Left ventricle myocardium superior (tissue), 1 donor: ENCODE measurements around the gene HS6ST3. TPM values are rescaled to one million over a fixed set of nuclear protein-coding genes. Genes with fewer than 3 reads are reported as not detected.

Source experiments
- ATAC-seq: fragments of 200-7000 bp; cut with Tn5 transposase; one replicate; pipeline ENCODE4 v1.9.1; 2020; ENCODE audit warnings: mild to moderate bottlenecking, moderate library complexity
- DNase-seq: peaks from one replicate; pipeline ENCODE4 v3.0.0-alpha.2; 2020
- intact Hi-C: fragments of 100-400 bp; cut with micrococcal nuclease; formaldehyde crosslinking; loops from one replicate; pipeline ENCODE4 v1.11.0; 2022
- total RNA-seq: library from RNA; stranded (reverse); fragmentation: NEBNext Ultra II Directional; extraction: Animal tissue kit (Norgen Biotek cat#: 25700); gene quantifications from one replicate; pipeline ENCODE4 v1.2.1, GENCODE V29; 2021
- donor health status: DM: no; HTN: yes; CAD: no; lungs with severe emphysema.

HS6ST3 gene
- total RNA-seq, 1 donor from 2014 or later, result 2.0 TPM

DNA sequence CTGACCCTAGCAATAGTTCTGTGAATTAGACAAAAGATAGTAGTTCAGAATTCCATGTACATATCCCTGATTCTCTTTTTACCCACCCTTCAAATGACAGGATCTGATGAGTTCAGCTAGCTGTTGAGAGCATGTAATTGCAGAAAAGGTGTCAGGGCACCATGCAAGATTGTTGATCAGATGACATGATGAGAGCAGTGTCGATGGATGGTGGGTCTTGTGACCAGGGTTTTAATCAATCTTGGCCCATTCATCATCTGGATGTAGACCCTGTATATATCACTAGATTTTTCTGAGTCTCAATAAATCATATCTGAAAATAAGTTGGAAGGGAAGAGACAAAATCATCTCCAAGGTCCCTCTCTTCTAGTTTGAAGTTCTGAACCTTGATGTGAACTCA, 525.3 kb downstream of the HS6ST3 start:
- ATAC-seq, result no peak
- intact Hi-C loops, result no loop called here
- no peak for DNase-seq

DNA sequence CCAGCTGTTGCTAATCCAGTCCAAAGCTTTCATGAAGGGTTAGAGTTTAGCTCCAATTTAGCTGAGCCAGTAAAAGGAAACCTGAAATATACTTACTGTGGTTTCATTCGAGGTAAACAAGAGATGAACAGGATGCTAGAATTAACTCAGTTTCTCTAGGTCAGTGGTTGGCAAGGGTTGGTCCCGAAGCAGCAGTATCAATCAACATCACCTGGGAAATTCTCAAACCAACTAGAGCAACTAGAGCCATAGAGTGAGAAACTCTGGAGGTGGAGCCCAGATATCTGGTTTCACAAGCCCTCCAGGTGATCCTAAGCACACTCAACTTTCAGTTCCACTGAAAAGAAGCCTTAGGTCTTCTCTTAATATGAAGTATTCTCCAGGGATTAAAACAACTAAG, 527.6 kb downstream of the HS6ST3 start:
- DNase-seq (no peak), ATAC-seq (no peak)
- intact Hi-C loops, result no loop called here

DNA sequence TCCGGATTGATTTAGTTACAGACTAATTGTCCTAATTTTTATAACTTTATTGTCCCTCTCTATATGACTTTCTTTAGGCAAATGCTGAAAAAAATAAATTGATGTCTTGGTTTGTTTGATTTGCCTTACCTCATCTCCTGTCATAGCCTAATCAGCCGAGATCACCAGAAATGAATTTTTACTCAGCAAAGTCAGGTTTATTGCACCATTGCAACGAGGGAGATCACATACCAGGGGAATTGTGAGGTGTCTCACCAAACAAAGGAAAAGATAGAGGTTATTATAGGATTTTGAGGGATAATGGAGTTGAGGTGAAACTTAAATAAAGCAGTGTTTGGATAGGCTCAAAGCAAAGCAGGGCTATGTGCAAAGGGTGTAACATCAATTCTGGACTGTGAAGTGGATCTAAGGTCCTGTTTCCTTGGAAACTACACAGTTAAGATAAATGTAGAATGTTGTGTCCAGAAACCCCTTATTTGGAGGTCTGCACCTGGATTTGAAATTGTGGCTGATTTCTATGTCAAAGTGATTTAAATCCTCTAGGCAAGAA, 531.8 kb downstream of the HS6ST3 start:
- intact Hi-C loops, result no loop called here
- ATAC-seq, result no peak

DNA sequence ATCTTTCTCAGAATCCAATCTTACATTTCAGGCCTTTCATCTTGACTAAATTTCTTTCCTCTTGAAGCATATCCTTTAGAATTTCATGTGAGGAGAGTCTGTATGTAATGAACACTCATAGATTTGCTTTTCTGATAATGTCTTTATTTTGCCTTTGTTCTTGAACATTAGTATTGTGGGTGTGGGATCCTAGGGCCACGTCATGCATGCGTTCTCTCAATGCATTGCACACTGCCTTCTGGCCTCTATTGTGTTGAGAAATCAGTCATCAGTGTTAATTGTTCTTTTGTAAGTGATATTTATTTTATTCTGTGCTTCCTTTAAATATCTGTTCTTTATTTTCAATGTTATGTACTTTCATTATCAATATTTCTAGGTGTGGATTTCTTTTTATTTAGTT, 539.4 kb downstream of the HS6ST3 start:
- ATAC-seq, result no peak
- intact Hi-C loops, result no loop called here

More for the DNA sequence above, 531.8 kb downstream of the HS6ST3 start:
- DNase-seq, result no peak

DNA sequence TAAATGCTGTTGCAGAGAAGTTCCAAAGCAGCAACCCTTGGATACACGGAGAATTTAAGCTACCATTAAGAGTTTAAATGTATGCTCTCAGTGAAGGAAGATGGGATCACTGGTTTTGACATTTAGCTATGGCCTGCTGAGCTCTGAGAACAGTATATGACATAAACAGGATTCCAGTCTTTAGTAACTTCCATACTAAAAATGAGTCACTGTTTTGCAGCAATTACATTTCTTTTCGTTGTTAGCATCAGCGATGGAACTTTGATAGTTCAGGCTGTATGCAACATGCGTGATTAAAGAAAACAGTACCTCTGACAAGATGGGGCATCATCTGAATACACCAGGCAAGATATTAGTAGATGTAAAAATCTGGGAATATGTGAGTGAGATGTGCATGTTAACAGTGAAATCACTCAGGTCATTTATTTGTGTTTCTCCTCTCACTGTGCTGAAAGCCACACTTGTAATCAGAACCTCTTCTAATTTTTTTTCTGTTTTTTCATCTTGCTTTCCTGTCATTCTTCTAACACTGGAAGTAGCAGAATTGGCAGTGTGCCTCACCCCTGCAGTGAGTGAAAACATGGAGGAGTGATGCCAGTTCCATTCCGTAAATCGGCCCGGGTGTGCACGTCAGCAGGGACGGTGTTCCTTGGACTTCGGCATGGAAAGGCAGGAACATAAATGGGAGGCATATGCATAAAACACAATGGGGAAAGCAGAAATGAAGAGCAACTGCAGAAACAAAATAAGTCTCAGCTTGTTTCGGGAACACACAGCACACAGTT, 542.8 kb downstream of the HS6ST3 start:
- DNase-seq (no peak), ATAC-seq (no peak)
- intact Hi-C loops, result no loop called here

More for the DNA sequence above, 539.4 kb downstream of the HS6ST3 start:
- no peak for DNase-seq

DNA sequence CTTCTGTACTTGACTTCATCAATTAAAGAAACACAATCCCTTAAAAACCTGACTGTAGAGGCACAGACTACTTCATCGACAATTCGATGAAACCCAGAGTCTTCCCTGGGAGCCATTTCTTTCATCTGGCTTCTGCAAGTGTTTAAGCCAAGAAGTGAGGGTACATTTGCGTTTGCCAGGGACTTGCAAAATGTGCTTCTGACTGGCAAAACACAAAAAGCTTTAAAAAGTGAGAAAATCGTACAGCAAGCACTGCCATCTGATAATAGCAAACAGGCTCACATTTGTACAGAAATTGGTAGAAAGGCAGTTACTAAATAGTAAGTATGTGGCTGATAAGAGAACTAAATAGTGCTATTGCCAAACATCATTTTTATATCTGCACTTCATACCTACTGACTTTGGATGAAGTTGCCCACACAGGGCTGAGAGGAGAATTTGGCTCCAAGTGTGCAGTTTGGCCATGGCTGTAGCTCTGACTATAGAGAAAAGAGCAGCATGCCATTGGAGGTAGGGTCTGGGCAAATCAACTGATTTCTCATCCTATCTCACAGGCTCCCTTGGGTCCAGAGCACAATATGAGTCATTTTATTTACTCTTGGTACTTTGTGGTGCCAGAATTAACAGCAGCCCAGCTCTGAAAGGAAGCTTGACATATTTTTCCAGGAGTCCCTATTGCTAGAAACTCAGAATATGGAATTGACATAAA, 546.2 kb downstream of the HS6ST3 start:
- intact Hi-C loops, result no loop called here
- ATAC-seq (no peak), DNase-seq (no peak)

DNA sequence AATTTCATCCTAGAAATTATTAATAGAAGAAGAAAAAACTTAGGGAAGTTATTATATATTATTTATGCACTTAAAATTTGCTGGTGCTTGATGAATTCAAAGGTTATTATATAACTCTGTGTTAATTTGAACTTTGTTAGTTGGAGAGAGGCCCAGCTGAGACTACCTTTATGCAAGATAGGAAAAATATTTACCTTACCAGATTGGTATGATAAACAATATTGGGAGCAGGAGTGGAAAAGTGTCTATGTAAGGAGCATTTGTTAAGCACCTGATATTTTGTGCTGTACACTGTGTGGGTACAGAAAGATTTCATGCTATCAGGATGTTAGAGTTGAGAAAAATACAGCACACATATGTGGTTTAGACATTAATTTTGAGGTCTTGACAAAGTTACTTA, 547.1 kb downstream of the HS6ST3 start:
- intact Hi-C loops, result no loop called here
- DNase-seq (no peak), ATAC-seq (no peak)

DNA sequence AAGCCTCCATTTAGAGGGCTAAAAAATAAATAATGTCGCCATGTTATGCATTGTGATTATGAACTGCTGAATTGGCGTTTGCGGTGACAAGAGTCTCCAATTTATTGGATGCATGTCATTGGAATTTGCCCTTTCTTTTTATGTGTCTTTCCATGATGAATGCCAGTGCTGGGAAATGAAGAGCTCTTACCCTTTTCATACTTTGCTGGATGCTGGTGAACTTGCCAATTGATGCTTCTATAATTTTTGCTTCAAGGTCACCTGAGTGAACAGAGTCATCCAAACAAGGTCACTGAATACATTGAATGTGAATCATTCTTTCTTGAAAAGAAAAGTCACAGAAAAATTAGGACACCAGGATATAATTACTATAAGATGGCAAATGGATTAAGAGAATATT, 556.2 kb downstream of the HS6ST3 start:
- no peak for ATAC-seq

DNA sequence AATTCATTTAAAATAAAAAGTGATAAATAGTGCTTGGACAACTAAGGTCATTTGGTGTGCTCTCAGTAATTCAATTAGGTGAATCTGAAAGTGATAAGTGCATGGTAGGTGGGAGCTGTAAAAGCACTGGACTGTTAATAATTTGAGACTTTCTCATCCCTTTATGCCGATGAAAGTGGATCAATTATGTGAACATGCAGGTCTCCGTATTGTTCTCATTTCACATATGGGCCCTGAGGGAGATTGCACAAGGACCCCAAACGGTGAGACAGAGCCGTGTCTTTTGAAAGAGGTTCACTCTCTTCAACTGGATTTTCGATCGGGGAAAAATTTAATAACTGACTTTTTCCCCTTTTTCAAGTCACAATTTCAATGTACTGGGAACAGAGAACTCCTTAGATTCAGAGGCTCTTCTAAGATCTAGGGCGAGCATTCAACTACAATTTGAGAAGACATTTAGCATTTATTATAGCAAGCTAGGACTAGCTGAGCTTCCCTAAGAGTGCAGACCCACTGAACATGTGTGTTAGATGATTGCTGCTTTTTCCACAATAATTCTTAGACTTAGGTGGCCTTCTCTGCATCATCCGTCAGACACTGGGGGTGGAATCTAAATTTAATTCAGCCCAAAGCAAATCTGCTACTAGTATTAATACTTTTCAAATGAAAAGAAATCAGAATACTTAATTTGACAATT, 556.8 kb downstream of the HS6ST3 start:
- DNase-seq (no peak), ATAC-seq (no peak)
- intact Hi-C loops, result no loop called here

More for the DNA sequence above, 556.2 kb downstream of the HS6ST3 start:
- no peak for DNase-seq
- intact Hi-C loops, result no loop called here

DNA sequence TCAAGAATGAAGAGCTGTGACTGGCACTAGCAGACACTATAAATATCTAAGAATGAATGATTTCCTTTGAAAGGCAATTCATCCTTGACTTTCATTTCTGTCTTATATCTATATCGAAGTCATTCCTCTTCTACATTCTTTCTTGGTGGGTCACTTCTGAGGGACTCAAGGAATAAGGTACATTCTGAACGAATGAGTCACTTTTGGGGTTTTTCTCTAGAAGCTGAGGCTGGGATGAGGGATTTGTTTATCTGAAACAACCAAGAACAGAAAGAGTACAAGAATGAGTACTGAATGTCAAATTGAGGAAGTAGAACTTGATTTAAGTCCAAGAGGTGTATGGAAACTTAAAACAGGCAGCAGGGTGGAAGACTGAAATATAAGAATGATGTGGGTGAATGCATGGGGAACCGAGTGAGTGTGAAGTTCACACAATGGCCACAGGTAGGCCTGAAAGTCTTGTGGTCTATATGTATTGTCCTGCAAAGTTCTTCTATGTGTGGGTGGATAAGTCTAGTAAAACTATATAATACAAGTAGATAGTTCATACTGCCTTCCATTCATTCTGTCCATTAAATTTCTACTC, 560.5 kb downstream of the HS6ST3 start:
- intact Hi-C loops, result no loop called here
- ATAC-seq, result no peak
- DNase-seq, result no peak

DNA sequence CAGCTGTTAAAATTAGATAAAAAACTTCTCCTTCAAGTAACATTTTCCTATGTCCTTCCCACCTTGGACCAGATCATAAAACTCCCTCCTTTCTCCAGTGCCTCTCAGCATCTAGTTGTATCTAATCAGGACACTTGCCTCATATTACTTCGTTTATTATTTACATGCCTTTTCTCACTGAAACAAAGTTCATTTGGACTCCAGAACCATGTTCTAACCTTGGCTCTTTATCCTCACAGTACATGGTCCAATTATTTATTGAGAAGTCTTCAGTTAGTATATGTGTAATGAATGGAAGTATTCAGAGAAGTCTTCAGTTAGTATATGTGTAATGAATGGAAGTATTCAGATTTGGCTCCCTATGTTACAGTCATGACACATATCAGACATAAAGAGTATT, 561.7 kb downstream of the HS6ST3 start:
- no peak for DNase-seq
- no peak for ATAC-seq
- intact Hi-C loops, result no loop called here

DNA sequence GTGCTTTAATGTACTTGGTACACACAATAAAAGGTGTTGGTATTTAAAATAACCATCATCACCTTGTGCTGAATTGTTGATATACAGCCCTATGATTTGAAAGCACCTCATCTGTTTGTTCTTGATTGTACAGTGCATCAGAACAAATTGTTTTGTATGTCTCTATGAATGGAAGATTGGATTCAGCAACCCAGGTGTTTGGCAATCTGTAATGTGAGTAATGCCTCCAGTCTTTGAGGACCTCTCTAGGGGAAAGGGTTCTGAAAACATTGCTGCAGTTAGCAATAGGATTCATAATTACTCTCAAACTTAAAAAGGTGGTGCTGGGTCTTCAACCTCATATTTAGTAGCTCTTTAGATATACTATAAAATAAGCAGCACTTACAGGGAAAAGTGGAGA, 562.6 kb downstream of the HS6ST3 start:
- no peak for DNase-seq
- no peak for ATAC-seq
- intact Hi-C loops, result no loop called here

DNA sequence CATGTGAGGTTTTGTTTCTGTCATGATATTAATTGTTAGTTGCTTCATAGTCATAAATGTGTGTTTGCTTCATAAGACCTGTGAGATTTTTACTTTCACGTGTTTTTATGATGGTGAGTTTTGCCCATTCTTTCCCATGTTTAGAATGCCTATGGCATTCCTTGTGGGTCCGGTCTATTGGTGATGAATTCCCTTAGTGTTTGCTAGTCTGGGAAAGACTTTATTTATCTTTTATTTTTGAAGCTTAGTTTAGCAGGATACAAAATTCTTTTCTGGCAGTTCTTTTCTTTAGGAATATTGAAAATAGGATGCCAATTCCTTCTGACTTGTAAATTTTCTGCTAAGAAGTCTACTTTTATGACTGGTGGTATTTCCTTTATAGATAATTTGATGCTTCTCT, 571.7 kb downstream of the HS6ST3 start:
- DNase-seq, result no peak
- intact Hi-C loops, result no loop called here
- ATAC-seq, result no peak

DNA sequence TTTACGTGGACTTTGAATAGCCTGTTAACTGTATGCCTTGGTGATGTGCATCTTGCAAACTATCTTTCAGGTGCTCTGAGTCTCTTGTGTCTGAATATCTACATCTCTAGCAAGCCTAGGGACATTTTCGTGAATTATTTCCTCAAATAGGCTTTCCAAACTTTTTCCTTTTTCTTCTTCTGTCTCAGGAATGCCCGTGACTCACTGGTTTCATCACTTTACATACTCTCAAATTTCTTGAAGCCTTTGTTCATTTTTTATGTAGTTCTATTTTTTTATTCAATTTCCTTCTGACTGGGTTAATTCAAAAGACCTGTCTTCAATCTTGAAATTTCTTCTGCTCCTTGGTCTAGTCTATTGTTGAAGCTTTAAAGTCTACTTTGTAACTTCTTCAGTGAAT, 572.1 kb downstream of the HS6ST3 start:
- no peak for DNase-seq
- intact Hi-C loops, result no loop called here

DNA sequence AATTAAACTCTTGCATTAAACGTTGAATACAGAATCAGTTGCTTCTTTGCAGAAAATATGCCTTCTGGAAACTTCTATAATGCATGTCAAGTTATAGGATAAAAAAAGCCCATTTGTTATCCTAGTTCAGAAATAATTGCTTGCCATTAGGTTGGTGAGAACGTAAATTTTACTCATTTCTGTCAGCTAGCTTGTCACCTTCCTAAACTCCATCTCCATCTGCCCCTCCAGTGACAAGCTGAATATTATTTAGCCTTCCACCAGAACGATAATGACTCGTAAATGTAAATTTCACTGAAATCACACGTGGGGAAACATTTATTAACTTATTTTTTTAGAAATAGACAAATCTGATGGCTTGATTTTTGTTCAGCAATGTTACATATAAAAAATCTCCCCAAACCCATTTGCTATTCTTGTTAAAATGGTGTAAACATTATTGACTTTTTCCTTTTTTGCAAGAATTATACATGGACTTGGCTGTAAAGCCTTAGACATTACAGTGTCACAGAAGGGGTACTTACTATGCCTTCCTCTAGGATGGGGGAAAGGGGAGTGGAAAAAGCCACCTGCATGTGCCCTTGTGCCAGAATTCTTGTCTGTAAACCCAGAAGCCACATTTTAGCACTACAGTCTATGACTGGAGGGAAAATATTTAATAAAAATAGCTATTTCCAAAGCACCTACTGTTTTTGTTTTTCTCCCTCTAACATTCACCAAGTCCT, 577.5 kb downstream of the HS6ST3 start:
- intact Hi-C loops, result no loop called here
- DNase-seq (no peak), ATAC-seq (no peak)

More for the DNA sequence above, 572.1 kb downstream of the HS6ST3 start:
- ATAC-seq, result no peak

DNA sequence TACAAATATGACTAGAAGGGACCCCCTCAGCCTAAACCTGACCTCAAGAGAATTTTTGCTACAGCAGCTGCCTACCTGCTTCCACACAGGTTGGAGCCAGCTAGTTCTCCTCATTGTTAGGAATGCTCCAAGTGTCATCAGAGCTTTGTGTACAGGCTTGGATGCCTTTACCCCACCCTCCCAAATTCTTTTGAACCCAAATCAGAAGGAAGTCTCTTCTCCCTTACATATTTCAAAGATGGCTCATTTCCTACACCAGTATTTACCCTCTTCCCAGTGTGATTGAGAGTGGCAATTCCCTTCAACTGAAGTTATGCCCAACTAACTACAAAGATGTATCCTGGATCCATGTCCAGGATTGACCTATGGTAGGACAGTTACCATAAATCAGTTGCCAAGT, 581.2 kb downstream of the HS6ST3 start:
- no peak for ATAC-seq
- no peak for DNase-seq
- intact Hi-C loops, result no loop called here

DNA sequence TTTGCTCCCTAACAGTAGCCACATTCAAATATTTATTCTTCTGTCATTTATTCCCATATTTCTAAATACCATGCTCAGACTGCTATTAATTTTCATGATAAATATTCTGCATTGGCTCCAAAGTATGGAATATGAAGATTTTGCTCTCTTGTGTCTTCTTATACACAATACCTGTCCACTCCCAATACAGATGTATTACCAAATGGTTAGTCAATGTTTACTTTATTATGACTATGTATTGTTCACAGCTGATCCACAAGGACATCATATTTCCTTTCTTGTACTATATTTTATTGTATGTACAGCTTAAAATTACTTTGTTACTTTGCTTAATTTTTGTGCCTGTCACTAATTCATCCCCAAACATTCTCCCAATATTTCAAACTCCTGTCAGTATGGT, 582.1 kb downstream of the HS6ST3 start:
- DNase-seq (no peak), ATAC-seq (no peak)
- intact Hi-C loops, result no loop called here

DNA sequence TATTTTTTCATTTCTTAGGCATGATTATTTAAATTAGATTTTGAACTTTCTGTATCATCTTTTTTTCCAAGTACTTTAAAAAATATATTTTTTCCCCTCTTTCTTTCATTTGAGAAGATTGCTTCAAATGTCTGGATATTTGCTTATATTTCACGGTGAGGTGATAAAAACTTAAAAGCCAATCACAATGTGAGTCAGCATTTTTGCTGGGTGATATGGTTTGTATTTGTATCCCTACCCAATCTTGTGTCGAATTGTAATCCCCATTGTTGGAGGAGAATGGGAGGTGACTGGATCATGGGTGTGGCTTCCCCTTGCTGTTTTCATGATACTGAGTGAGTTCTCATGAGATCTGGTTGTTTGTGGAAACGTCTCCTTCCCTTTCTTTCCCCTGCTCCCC, 583.9 kb downstream of the HS6ST3 start:
- no peak for DNase-seq
- intact Hi-C loops, result no loop called here
- ATAC-seq, result no peak

DNA sequence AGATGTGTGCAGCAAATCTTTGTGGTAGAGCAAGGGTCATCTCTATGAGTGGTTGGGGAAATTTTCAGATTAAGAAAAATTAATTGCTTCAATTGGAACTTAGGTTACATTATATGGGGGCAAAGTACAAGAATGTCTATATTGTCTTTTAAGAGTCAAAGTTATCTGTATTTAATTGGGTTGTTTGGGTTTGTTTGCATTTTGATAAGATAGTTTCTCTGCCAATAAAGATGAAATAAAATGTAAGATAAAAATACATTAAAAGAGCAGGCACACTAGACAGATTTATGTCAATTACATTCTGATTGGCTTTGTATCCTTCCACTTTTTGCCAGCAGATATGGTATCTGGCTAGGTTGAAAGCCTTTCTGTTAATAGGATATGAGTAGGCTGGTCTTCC, 587.1 kb downstream of the HS6ST3 start:
- DNase-seq, result no peak
- ATAC-seq, result no peak
- intact Hi-C loops, result no loop called here
